ENCODE measurements around the gene SNX30. TPM values are rescaled to one million over a fixed set of nuclear protein-coding genes. Genes with fewer than 3 reads are reported as not detected.

SNX30 gene
- total RNA-seq, 1 experiment from 2014 or later, result 6.9 TPM

DNA sequence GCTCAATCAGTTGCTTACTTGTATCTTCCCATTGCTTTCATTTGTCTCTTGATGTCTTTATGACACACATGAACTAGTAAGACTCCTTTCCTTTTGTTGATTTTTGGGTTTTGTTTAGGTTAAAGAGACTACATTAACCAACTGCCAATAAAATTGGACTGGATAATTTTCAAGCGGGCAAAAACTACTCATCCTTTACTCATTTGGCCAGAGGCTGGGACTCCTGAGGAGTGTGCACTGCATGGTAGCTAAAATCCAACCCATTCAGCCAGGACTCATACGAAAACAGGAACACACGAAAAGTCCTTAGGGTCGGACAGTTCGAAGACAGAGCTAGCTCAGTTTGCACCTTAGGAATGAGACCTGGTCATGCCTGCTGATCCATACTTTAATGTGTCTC lies 134.2 kb downstream of the SNX30 start:
- ATAC-seq (no peak), DNase-seq (ENCODE audit: low read depth, low spot score) (no peak)
- BruUV-seq (replicated peaks), result no TSS peak
- CTCF ChIA-PET, result interaction anchor here (0.5 kb wide), 1 partner anchor 41 kb away, joined by 4 read pairs; no protein-coding TSS in a partner anchor
- H3K9me3 ChIP-seq (ENCODE audit: control insufficient read depth, insufficient read depth, low read depth, low read length), result no peaks in the 10 kb centered on the region
- intact Hi-C loops (cut with micrococcal nuclease; ENCODE audit: unreplicated experiment), result no loop called here
- no peaks in the 10 kb centered on the region for H3K4me1 ChIP-seq (ENCODE audit: control insufficient read depth, insufficient read depth, low read length)
- TF ChIP-seq, protein P1, sequence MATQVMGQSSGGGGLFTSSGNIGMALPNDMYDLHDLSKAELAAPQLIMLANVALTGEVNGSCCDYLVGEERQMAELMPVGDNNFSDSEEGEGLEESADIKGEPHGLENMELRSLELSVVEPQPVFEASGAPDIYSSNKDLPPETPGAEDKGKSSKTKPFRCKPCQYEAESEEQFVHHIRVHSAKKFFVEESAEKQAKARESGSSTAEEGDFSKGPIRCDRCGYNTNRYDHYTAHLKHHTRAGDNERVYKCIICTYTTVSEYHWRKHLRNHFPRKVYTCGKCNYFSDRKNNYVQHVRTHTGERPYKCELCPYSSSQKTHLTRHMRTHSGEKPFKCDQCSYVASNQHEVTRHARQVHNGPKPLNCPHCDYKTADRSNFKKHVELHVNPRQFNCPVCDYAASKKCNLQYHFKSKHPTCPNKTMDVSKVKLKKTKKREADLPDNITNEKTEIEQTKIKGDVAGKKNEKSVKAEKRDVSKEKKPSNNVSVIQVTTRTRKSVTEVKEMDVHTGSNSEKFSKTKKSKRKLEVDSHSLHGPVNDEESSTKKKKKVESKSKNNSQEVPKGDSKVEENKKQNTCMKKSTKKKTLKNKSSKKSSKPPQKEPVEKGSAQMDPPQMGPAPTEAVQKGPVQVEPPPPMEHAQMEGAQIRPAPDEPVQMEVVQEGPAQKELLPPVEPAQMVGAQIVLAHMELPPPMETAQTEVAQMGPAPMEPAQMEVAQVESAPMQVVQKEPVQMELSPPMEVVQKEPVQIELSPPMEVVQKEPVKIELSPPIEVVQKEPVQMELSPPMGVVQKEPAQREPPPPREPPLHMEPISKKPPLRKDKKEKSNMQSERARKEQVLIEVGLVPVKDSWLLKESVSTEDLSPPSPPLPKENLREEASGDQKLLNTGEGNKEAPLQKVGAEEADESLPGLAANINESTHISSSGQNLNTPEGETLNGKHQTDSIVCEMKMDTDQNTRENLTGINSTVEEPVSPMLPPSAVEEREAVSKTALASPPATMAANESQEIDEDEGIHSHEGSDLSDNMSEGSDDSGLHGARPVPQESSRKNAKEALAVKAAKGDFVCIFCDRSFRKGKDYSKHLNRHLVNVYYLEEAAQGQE (IDR thresholded peaks at IDR 0.05; ENCODE audit: insufficient read depth in 1 of 2, low read depth in 2 of 2, low read length in 1 of 2), result no peak
- TF ChIP-seq, protein P2, sequence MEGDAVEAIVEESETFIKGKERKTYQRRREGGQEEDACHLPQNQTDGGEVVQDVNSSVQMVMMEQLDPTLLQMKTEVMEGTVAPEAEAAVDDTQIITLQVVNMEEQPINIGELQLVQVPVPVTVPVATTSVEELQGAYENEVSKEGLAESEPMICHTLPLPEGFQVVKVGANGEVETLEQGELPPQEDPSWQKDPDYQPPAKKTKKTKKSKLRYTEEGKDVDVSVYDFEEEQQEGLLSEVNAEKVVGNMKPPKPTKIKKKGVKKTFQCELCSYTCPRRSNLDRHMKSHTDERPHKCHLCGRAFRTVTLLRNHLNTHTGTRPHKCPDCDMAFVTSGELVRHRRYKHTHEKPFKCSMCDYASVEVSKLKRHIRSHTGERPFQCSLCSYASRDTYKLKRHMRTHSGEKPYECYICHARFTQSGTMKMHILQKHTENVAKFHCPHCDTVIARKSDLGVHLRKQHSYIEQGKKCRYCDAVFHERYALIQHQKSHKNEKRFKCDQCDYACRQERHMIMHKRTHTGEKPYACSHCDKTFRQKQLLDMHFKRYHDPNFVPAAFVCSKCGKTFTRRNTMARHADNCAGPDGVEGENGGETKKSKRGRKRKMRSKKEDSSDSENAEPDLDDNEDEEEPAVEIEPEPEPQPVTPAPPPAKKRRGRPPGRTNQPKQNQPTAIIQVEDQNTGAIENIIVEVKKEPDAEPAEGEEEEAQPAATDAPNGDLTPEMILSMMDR (IDR thresholded peaks at IDR 0.05), result no peak
- TF ChIP-seq POLR2AphosphoS5 (IDR thresholded peaks at IDR 0.05; ENCODE audit: low read depth, low read length) (no peak), TCF7L2 (IDR thresholded peaks at IDR 0.05; ENCODE audit: low read depth, low read length) (no peak), SIN3A (IDR thresholded peaks at IDR 0.05; ENCODE audit: borderline replicate concordance, insufficient read depth, low read depth, low read length) (no peak)
- H3K4me3 ChIP-seq (ENCODE audit: low read depth in 2 of 2, low read length in 2 of 2), result no peak overlapping the region
- H3K36me3 ChIP-seq (ENCODE audit: control insufficient read depth, insufficient read depth, low read length), result no peaks in the 10 kb centered on the region
- in situ Hi-C loops (cut with HindIII; ENCODE audit: low pct_unique_long_range_greater_than_20kb, low sequenced_read_pairs), result no loop called here
- no peaks in the 10 kb centered on the region for H3K27me3 ChIP-seq (ENCODE audit: control insufficient read depth, insufficient read depth, low read length)
- POLR2A ChIA-PET, result no interaction called here
- H3K27ac ChIP-seq (ENCODE audit: low read length), result no peak overlapping the region

DNA sequence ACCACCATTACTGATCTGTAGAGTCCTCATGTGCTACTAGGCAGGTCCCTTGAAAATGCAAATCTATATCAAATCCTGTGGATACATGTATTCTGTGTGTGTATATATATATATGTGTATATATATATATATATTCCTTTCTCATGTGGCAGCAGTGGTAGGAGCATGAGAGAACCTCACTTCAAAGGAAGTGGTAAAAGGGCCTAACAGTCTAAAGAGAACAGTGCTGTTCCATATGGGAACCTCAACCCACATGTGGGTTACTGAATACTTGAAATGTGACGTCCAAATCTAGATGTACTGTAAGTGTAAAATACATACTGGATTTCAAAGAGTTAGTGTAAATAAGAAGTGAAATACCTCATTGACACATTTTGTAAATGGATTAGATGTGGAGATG lies 134.8 kb downstream of the SNX30 start:
- H3K9me3 ChIP-seq (ENCODE audit: control insufficient read depth, insufficient read depth, low read depth, low read length), result no peaks in the 10 kb centered on the region
- in situ Hi-C loops (cut with HindIII; ENCODE audit: low pct_unique_long_range_greater_than_20kb, low sequenced_read_pairs), result no loop called here
- no TSS peak for BruUV-seq (replicated peaks)
- no peak overlapping the region for H3K4me3 ChIP-seq (ENCODE audit: low read depth in 2 of 2, low read length in 2 of 2)
- intact Hi-C loops (cut with micrococcal nuclease; ENCODE audit: unreplicated experiment), result no loop called here
- TF ChIP-seq, protein P2 (IDR thresholded peaks at IDR 0.05), result no peak
- TF ChIP-seq POLR2AphosphoS5 (IDR thresholded peaks at IDR 0.05; ENCODE audit: low read depth, low read length) (no peak), SIN3A (IDR thresholded peaks at IDR 0.05; ENCODE audit: borderline replicate concordance, insufficient read depth, low read depth, low read length) (no peak), TCF7L2 (IDR thresholded peaks at IDR 0.05; ENCODE audit: low read depth, low read length) (no peak)
- TF ChIP-seq, protein P1 (IDR thresholded peaks at IDR 0.05; ENCODE audit: insufficient read depth in 1 of 2, low read depth in 2 of 2, low read length in 1 of 2), result no peak
- ChIA-PET POLR2A (no interaction called here), CTCF (interaction anchor here (0.5 kb wide), 1 partner anchor 41 kb away, joined by 4 read pairs; no protein-coding TSS in a partner anchor)
- no peaks in the 10 kb centered on the region for H3K4me1 ChIP-seq (ENCODE audit: control insufficient read depth, insufficient read depth, low read length)
- no peaks in the 10 kb centered on the region for H3K27me3 ChIP-seq (ENCODE audit: control insufficient read depth, insufficient read depth, low read length)
- H3K27ac ChIP-seq (ENCODE audit: low read length), result no peak overlapping the region
- DNase-seq (ENCODE audit: low read depth, low spot score) (no peak), ATAC-seq (no peak)
- H3K36me3 ChIP-seq (ENCODE audit: control insufficient read depth, insufficient read depth, low read length), result no peaks in the 10 kb centered on the region

Data from Panc1 (cell line).